Measurements from ENCODE around the gene CD22.

Gene CD22

GRCh38 chr19:35396240-35396885 lies 67.4 kb downstream of the CD22 start:
- Histone ChIP-seq H3K27me3 (replicated peaks) (no peaks in the 10 kb centered on the region), H3K4me3 (ENCODE audit: low read depth, low read length) (no peak overlapping the region), H3K27ac (no peak overlapping the region), H3K36me3 (replicated peaks) (no peaks in the 10 kb centered on the region)
- no peak for DNase-seq
- in situ Hi-C loops (cut with HindIII; ENCODE audit: low pct_ligation_motif_present, low sequenced_read_pairs) = no loop called here
- no peak for TF ChIP-seq CTCF (IDR thresholded peaks at IDR 0.05; ENCODE audit: low read depth, low read length, missing control alignments)

Measured in brain microvascular endothelial cell (primary cell).